ENCODE measurements around the gene KRT17.
"Not testable (repeated sequence)": the region's sequence is repeated elsewhere in the genome, so short reads cannot be mapped to it uniquely, and the experiment has no call there.

Gene KRT17

DNA sequence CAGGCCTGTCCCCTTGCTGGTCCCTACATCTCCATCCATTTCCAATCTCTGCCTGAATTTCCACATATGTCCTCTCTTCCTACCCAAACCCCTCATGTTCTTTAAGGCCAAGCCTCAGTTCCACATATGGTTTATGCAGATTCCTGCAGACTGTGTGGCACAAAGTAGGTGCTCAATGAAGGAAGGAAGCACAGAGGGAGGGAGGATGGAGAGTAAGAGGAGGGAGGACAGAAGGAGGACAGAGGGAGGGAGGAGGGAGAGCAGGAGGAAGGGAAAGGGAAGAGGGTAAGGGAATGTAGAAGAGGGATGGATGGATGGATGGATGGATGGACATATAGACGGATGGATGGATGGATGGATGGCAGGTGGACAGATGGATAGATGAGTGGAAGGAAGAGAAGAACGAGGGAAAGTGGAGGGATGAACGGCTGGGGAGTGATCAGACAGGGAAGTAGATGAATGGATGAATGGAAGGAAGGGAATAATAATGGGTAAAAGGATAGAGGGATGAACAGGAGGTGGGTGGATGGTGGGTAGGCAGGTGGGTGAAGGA is 29.9 kb downstream of the KRT17 start:
- DNase-seq (ENCODE audit: low spot score), result no peak

DNA sequence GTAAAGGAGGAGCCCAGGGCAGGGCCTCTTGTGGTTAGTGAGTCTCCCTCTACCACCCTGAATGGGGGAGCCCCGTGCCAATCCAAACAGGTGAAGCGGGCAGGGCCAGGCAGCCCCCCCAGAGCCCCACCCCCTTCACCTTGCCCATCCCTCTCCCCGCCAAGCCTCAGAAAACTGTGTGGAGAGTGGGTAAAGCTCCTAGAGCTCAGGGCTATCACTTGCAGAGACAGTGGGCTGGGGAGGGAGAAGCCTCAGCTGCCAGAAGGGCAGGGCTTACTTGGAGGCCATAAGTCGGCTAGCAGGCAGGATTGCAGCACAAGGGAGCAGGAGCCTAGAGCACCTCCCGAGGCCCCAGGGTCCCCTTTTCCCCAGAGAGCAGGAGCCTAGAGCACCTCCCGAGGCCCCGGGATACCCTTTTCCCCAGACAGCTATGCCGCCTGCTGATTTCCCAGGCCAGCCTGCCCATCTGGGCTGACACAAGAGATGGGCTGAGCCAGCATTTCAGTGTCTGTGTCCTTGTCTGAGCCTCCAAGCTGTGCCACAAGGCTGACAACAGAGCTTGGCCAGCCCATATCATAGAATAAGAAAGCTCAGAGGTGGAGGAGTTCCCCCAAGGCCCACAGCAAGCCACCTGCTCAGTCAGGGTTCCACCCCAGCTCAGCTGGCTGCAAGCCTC is 30.9 kb downstream of the KRT17 start:
- DNase-seq (ENCODE audit: low spot score), result no peak

DNA sequence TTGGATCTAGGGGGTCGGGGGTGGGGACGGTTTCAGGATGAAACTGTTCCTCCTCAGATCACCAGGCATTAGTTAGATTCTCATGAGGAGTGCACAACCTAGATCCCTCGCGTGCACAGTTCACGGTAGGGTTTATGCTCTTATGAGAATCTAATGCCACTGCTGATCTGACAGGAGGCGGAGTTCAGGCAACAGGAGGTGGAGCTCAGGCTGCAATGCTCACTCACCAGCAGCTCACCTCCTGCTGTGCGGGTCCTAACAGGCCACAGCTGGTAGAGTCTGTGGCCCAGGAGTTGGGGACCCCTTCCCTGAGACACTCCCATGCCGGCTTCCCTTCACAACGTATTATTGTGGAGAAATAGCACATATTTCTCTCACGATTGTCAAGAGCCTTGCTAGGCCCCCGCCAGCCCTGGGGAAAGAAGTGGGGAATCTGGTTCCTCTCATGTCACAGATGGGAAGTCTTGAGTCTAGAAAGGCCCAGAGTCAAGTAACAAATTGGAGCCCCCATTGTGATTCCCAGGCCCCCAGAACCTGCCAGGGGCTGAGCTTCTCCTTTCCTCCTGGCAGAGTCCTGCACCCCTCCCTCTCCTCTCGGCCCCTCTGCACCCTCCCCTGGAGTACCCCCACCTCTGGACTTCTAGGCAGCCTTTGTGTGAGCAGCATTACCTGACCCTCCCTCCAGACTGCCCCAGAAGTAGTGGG is 31.6 kb downstream of the KRT17 start:
- no peak for DNase-seq (ENCODE audit: low spot score)

DNA sequence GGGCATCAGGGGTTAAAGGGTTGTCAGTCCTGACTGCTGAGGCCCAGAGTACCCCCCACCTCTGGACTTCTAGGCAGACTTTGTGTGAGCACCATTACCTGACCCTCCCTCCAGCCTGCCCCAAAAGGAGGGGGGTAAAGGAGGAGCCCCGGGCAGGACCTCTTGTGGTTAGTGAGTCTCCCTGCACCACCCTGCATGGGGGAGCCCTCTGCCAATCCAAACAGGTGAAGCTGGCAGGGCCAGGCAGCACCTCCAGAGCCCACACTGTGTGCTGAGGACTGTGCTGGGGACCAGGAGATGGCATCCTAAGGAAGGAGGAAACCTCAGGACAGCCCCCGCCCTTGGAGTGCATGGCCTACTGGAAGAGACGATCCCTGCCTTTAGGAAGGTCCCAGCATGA is 35.1 kb downstream of the KRT17 start:
- no peak for DNase-seq (ENCODE audit: low spot score)

DNA sequence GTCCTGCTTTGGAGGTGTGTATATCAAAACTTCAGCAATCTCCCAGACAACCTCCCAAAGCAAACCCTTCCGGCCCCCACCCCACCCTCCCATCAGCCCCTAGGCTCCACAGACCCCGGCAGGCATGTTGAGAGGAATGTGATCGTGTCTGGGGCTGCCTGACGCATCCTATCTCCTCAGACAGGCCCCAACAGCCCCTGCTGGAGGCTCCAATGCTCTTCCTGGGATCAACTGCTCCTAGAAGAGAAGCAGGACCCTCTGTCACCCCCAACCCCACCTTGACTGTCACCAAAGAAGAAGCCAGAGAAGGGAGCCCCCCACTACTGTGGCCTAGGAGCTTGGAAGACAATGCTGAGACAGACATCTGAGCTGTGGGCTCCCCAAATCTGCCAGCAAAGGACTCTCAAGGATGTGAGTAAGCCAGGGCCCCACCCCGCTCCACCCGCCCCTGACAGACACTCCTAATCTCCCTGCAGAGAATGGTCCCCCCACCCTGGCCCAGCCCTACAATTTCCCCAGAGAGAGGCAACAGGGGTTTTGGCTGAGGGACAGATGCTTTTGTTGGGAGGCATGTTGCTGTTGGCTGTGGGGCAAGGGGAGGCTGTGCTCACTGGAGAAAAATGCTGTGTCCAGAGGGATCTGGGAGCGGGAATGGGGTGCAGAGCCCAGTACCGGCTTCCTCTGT is 36.1 kb downstream of the KRT17 start:
- DNase-seq (ENCODE audit: low spot score), result no peak

DNA sequence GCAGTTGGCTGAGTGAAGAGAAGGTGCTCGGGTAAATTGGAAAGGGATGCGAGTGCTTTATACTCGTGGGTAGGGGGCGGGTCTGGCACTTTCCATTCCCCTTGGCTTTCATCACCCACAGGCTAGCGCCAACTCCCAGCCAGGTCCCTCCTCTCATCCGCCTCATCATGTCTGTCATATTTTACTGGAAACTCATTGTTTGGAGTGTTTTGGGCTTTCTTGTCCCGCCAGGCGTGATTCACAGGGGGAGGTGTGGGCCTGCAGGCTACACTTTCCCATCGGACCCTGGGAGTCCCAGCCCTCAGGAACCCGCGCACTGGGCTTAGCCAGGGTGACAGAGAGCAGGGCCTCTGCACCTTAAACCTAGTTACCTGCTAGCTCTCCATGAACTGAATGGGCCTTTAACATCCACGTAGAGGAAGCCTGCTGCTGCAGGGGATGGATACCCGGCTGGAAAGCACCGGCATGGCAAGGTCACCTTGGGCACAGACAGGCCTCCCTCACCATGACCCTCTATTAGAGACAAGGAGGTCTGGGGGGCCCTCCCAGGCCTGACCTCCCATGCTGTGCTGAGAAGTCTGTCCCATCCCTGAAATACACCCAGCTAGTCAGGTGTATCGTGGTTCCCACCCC is 37.4 kb downstream of the KRT17 start, which contains the start of gene KRT14:
TSS of gene KRT14 (minus strand) at position 33 of the 633 bp plus-strand sequence. CDS start 61 bp downstream, outside the sequence.
- no peak for DNase-seq (ENCODE audit: low spot score)

DNA sequence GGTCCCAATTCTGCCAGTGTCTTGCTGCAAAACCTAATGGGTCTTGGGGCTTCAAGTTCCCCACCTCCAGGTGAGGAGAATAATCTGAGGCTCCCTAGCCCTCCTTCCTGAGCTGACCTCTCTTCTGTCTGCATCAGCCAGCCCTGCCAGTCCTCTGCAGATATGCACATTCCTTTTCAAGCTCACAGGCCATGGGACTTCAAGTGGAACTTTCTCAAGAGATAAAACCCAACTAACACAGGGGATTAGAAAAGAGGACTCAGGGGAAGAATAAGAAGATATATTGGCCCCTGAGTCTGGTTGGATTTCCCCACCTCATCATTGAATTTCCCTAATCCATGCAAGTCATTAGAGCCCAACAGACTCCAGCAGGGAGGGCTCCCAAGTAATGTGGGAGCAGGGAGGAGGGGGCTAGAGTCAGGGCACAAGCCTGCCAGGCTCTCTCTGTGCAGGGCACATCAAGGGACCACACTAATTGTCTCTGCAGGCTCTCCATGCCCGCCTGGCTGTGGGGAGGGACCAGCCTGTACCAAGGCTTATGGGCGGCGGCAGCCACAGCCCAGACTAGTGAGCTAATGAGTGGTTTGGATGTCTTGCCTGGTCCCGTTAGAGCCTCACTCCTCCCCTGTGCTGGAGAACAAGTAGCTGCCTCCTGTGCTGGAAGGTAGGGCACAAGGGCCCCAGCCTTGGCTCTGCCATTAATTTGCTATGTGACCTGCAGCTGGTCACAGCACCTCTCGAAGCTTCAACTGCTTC is 38.9 kb downstream of the KRT17 start:
- DNase-seq (ENCODE audit: low spot score), result no peak

DNA sequence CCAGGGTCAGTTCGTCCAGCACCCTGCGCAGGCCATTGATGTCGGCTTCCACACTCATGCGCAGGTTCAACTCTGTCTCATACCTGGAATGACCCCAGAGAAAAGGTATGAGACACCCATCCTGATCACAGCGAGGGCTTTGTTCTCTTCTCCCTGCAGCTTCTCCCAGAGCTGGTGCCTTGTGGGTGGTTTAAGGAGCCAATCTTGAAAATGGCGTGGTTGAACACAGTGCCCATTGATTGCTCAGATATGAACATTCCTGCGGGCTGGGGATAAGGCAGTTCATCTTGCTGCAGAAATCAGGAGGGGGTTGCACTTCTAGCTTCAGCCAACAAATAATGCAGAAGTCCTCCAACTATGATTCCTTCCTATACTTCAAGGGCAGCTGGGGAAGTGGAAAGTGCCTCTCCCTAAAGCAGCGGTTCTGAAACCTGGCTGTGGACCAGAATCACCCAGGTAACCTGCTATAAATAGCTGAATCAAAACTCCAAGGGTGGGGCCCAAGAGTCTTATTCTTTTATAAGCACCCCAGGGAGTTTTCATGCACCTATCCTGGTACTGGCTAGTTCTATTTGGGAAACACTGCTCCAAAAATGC is 39.9 kb downstream of the KRT17 start:
- DNase-seq (ENCODE audit: low spot score), result not testable (repeated sequence)

DNA sequence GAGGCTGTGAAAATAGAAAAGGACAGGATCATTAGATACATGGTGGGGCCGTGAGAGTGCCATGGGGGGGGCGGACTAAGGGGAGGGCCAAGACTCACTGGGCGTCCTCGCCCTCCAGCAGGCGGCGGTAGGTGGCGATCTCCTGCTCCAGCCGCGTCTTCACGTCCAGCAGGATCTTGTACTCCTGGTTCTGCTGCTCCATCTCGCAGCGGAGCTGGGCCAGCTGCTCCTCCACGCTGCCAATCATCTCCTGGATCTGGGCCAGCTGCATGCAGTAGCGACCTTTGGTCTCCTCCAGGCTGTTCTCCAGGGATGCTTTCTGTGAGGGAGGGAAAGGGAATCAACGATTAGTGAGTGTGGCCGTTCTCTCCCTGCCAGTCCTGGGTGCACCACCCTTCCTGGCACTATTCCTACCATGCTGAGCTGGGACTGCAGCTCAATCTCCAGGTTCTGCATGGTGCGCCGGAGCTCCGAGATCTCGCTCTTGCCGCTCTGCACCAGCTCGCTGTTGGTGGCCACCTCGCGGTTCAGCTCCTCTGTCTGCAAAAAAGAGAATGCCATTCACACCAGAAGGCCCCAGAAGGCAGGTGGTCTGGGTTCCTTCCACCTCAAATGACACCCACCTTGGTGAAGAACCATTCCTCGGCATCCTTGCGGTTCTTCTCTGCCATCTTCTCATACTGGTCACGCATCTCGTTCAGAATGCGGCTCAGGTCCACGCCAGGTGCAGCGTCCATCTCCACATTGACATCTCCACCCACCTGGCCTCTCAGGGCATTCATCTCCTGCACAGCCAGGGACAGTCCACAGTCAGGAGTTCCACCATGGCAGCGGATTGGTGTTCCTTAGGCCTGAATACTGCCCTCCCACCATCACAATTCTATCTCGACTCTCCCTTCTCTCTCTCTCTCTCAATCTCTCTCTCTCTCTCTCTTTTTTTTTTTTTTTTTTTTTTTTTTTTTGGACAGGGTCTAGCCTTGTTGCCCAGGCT is 40.9 kb downstream of the KRT17 start:
- no peak for DNase-seq (ENCODE audit: low spot score)

DNA sequence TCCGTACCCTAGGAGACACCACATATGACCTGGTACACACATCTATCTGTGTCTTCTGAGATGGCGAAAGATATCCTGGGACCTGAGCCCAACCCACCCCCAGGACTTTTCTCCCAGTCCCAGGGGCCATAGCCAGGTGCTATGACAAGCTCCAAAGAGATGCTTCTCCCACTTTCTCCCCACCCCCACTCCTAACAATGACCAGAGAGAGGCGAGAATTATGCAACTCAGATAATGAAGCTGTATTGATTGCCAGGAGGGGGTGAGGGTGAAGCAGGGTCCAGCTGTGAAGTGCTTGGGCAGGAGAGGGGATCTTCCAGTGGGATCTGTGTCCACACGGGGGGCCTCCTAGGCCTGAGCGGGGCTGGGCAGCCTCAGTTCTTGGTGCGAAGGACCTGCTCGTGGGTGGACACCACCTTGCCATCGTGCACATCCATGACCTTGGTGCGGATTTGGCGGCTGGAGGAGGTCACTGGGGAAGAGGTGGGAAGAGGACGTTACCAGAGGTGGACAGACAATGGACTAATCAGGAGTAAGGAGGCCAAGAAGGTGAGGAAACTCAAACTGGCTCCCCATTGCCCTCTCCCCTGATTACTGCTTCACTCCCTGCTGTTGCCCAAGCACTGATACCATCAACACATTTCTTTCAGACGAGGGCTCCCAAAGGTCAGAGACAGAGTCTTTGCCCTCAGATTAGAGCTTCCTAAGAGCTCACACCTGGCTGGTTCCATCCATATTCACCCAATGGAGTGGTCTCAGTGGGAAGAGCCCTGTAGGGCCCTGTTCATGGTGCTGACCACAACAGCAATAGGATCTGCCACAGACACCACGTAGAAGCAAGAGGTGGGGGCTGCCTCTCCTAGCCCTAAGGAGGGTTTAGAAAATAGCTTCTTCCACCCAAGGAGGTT is 42.1 kb downstream of the KRT17 start:
- not testable (repeated sequence) for DNase-seq (ENCODE audit: low spot score)

DNA sequence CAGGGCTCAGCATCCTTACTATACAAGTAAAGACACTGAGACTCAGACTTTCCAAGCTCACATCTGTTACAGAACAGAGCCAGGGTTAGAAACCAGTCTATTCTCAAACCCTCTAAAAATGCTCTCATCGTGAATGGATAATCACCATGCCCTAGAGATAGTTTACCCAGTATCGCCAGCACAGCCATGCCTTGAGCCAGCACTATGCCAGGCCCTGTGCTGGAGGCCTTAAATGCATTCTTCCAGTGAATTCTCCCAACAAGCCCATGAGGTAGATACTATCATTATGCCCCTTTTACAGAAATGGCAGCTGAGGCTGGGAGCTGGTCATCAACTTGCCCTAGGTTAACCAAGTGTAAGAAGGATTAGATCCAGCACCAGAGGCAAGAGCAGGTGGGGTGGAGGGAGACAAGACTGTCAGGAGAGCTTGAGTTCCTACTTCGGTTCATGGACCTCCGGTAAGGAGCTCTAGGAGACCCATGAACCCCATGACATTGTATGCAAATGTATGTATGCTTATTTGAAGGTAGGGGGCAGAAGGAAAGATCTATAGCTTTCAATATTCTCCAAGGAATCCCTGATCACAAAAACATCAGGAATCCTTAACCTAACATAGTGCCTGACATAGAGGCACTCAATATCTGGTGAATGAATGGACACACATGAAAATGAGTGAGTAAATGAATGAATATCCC is 42.9 kb downstream of the KRT17 start:
- DNase-seq (ENCODE audit: low spot score), result no peak

DNA sequence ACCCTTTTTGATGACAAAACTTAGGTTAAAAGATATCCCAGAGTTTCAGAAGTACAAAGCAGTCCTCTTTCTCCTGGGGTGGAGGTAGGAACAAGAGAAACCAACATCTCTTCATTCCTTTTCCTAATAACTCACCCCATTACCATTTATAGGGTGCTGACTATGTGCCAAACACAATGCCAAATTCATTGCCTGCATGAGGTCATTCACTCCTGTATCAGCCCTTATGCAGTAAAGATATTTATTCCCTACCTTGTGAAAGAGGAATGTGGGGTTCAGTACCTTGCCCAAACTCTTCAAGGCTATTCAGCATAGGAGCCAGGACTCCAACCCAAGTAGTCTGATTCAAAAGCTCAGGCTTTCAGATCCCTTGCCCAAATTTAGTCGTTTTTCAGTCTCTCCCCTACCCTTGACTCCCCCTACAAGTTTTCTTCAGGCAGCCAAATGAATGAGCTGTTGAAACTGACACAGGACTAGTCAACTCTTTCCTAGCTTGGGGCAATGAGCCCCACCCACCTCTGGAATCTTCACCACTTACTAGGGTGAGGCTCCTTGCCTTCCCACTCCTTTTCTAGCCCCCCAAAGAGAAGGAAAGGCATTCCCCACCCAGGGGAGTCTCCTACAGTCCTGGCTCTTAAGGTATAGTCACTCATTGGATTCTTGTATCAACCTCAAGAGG is 43.5 kb downstream of the KRT17 start:
- no peak for DNase-seq (ENCODE audit: low spot score)

DNA sequence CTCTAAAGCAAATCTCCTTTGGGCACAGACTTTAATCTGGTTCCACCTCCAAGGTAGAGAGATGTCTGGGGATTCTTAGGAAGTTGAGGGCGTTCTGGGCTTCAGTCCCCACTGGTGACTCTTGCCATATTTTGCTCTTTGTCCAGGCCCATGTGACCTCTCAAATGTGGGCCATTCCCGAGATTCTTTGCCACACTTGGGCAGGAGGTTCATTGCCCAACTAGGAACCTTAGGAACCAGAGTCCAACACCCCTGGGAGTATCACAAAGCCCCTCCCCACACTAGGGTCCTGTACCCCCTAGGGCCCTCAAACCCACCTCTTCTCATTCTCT is 44.2 kb downstream of the KRT17 start:
- DNase-seq (ENCODE audit: low spot score), result no peak

DNA sequence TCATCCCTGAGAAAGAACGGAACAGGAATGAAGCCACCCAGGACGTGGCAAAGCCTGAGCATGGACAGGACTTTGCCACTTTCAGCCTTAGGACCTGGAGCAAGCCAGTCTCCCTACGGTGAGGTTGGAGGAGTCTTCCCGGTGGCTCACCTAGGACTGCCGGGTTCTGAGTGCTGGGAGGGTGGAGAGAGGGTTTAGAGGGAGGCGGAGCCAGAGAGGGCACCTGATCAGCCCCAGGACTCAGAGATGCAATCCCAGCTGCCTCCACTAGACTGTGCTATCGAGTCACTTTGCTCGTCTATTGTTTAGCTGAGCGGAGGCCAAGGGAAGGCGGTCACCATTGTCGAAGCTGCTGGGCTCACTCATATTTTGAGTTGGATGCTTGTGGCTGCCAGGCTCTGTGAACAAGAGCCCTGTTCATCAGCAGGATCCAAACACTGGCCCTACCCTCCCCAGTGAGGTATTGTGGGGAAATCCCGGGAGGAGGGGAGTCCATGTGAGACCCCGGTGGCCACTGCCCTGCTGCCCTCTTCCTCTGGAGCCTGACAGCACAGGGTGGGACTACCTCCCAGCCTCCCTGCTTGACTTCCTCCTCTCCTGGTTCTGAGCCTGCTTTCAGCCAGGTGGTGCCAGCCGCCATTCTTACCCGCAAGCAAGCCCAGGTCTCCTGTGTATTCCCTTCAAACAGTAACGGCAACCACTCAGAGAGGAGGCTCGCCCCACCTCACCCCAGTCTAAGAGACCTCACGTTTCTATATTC is 44.7 kb downstream of the KRT17 start:
- peak; percentile 69 for DNase-seq (ENCODE audit: low spot score)

DNA sequence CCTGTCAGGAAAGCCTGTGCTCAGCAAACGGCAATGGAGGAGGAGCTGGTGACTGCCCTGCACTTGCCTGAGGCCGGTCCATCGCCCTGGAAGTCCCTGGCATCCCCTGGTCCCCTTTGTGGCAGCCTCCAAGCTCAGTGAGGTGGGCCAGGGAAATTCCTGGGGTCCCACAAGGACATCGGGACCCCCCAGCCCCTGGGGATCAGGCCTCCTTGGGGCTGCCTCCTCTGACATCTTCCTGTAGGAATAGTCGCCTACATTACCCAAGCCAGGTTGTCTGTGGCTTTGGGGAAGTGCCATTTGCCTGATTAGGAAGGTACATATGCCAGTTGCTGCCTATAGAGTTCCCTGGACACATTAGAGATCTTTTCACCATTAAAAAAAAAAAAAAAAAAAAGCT is 45.4 kb downstream of the KRT17 start:
- DNase-seq (ENCODE audit: low spot score), result no peak

DNA sequence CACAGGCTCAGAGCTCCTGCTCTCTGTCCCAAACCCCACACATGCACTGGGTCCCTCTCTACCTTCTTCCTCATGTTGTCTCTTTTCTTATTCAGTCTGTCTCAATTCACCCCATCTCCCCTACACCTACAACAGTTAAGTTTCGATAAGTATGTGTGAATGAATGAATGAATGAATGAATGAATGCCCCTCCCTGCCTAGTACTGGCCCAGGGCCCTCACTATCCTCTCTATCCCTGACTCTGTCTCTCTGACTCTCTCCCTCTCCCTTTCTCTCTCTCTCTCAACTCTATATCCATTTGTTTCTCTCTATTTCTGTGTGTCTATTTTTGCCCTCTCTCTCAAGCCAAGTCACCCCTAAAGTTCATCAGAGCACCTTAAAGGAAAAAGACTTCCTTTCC is 45.8 kb downstream of the KRT17 start:
- DNase-seq (ENCODE audit: low spot score), result no peak

DNA sequence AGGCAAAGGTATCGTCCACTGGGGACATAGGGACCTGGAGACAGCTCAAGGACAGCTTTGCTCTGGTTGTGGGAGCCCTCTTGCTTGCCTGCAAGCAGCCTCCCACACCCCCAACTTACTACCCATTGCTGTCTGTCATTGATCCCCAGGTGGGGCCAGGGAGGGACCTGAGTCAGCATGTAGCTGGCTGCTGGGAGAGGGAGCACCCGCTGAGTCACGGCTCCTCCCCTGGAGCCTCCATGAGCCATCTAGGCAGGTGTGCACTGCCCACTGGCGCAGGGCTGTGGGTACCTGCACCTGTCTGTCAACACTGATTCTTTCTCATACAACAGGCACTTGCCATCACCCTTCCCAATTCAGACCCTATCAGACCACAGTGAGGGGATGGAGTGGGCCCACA is 47.6 kb downstream of the KRT17 start:
- DNase-seq (ENCODE audit: low spot score), result not testable (repeated sequence)

All from cerebellar cortex (tissue), 1 donor.